Mammary epithelial cell (primary cell): ENCODE results near the gene ABTB2.

ENCODE experiments used
- EZH2 ChIP-seq: IDR thresholded peaks from 2 replicates; pipeline ENCODE4 v1.6.1; 2012; ENCODE audit warnings: low read length, inconsistent platforms, borderline replicate concordance
- TF ChIP-seq, protein P1 (sequence below), 2 donors: IDR thresholded peaks in 1 of 2; conservative IDR thresholded peaks in 1 of 2; 2 replicates each; pipeline ENCODE4 v1.5.1; 2011 to 2012; ENCODE audit warnings: inconsistent platforms in 2 of 2, low read length in 2 of 2, mild to moderate bottlenecking in 2 of 2, control low read depth in 1 of 2, low read depth in 1 of 2; ENCODE audit not compliant: insufficient read depth in 1 of 2; ENCODE audit errors: extremely low read depth in 1 of 2

DNA sequence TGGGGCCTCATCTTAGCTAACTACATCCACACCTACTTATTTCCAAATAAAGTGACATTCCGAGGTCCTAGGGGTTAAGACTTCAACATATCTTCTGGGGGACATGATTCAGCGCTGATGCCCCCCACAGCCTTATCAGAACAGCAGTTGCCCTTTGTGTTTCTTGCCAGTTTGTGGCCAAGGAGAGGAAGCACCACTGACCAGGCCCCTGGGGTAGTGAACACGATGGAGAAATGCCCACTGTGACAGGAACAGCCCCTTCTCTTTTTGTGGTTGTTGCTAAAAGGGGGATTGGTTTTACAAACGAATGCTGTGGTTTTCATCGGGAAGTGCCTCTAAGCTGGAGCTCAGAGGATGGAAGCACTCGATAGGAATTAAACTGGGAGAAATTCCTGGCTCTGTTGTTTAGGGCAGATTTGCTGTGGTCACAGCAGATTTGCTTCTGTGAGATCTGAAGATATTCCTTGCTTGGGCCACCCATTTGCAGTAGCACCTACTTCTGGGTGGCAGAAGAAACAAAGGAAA is 88.8 kb downstream of the ABTB2 start:
- TF ChIP-seq, protein P1, sequence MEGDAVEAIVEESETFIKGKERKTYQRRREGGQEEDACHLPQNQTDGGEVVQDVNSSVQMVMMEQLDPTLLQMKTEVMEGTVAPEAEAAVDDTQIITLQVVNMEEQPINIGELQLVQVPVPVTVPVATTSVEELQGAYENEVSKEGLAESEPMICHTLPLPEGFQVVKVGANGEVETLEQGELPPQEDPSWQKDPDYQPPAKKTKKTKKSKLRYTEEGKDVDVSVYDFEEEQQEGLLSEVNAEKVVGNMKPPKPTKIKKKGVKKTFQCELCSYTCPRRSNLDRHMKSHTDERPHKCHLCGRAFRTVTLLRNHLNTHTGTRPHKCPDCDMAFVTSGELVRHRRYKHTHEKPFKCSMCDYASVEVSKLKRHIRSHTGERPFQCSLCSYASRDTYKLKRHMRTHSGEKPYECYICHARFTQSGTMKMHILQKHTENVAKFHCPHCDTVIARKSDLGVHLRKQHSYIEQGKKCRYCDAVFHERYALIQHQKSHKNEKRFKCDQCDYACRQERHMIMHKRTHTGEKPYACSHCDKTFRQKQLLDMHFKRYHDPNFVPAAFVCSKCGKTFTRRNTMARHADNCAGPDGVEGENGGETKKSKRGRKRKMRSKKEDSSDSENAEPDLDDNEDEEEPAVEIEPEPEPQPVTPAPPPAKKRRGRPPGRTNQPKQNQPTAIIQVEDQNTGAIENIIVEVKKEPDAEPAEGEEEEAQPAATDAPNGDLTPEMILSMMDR (conservative IDR thresholded peaks at IDR 0.05 in 1 of 2, IDR thresholded peaks at IDR 0.05 in 1 of 2; ENCODE audit: extremely low read depth in 1 of 2, insufficient read depth in 1 of 2, low read depth in 1 of 2, low read length in 2 of 2): no peak
- TF ChIP-seq EZH2: no peak
